K562 (cell line): ENCODE measurements around the gene CELSR3. TPM values are rescaled to one million over a fixed set of nuclear protein-coding genes. Genes with fewer than 3 reads are reported as not detected.

ENCODE experiments used
- ATAC-seq: fragments of 200-7000 bp; cut with Tn5 transposase; 3 replicates; pipeline ENCODE4 v1.9.1; 2020; ENCODE audit warnings: moderate library complexity
- BruUV-seq: library from RNA; stranded (reverse); fragments of 400-500 nt; replicated peaks from 2 replicates; lab custom pipeline; 2021; lab: Mats Ljungman, UMichigan
- CTCF ChIA-PET: fragments of 300-600 bp; formaldehyde crosslinking; extraction: SDS; loops from one replicate; lab custom pipeline; 2021; ENCODE audit warnings: low intra/inter-chr PET ratio; lab: Yijun Ruan, JAX
- POLR2A ChIA-PET: fragments of 300-600, 350-650 bp; sonication (Branson Sonifier 250); formaldehyde crosslinking; extraction: SDS; loops from one replicate; lab custom pipeline; 2021; ENCODE audit warnings: antibody characterized with exemption, inconsistent platforms; lab: Yijun Ruan, JAX
- DNase-seq, 4 experiments: peaks; one replicate each; pipeline versions ENCODE4 v3.0.0 to v3.0.0-alpha.2; 2011 to 2018; ENCODE audit warnings: low spot score in 3 of 4, mixed read lengths in 3 of 4; ENCODE audit errors: extremely low read depth in 1 of 4
- FAIRE-seq: peaks from 2 replicates; lab custom pipeline; 2011; peaks lifted over from hg19 to GRCh38; lab: Jason Lieb, UNC
- H2AFZ ChIP-seq: 2 replicates; pipeline ENCODE4 v1.6.0; 2011; ENCODE audit warnings: low read depth, low read length, control low read depth, inconsistent platforms
- H3K27ac ChIP-seq: fragments of 200-600 bp; 3 replicates; pipeline ENCODE4 v1.8.0; 2011; ENCODE audit warnings: low read depth, mild to moderate bottlenecking, control low read depth, inconsistent platforms, low read length, moderate library complexity, mixed read lengths; ENCODE audit errors: extremely low read depth
- H3K27me3 ChIP-seq, 2 experiments: fragments of 300-600 bp in 1 of 2; 2 replicates in 1 of 2; 3 replicates in 1 of 2; pipeline versions ENCODE4 v1.6.0 to v1.8.0; 2011; ENCODE audit warnings: inconsistent platforms in 2 of 2, low read length in 2 of 2, mild to moderate bottlenecking in 1 of 2, mixed read lengths in 1 of 2, moderate library complexity in 1 of 2; ENCODE audit not compliant: control insufficient read depth in 2 of 2, insufficient read depth in 2 of 2
- H3K36me3 ChIP-seq: fragments of 300-600 bp; 3 replicates; pipeline ENCODE4 v1.8.0; 2011; ENCODE audit warnings: mild to moderate bottlenecking, low read length, inconsistent platforms; ENCODE audit not compliant: control insufficient read depth, insufficient read depth
- H3K4me1 ChIP-seq, 2 experiments: fragments of 200-600 bp in 1 of 2; replicated peaks in 1 of 2; 2 replicates in 1 of 2; 3 replicates in 1 of 2; pipeline versions ENCODE4 v1.5.1 to v1.8.0; 2011; ENCODE audit warnings: inconsistent platforms in 2 of 2, low read length in 2 of 2, mild to moderate bottlenecking in 1 of 2, mixed read lengths in 1 of 2, moderate library complexity in 1 of 2; ENCODE audit not compliant: control insufficient read depth in 2 of 2, insufficient read depth in 2 of 2
- H3K4me2 ChIP-seq: 2 replicates; pipeline ENCODE4 v1.6.1; 2011; ENCODE audit warnings: low read length, control low read depth, inconsistent platforms, mixed read lengths; ENCODE audit not compliant: insufficient read depth
- H3K4me3 ChIP-seq: fragments of 200-600 bp; sonication (generic), shearing (Covaris generic); 2 replicates; pipeline ENCODE4 v1.5.1; 2016; ENCODE audit warnings: control low read depth, inconsistent platforms
- H3K79me2 ChIP-seq: fragments of 200-600 bp; 3 replicates; pipeline ENCODE4 v1.8.0; 2011; ENCODE audit warnings: low read length, inconsistent platforms; ENCODE audit not compliant: control insufficient read depth, insufficient read depth
- H3K9ac ChIP-seq, 2 experiments: 2 replicates each; pipeline versions ENCODE4 v1.6.0 to v1.6.1; 2011; ENCODE audit warnings: low read depth in 2 of 2, low read length in 2 of 2, control low read depth in 1 of 2, inconsistent platforms in 1 of 2, mild to moderate bottlenecking in 1 of 2, mixed read lengths in 1 of 2; ENCODE audit not compliant: insufficient read depth in 1 of 2
- H3K9me1 ChIP-seq: one replicate; pipeline ENCODE4 v1.6.0; 2011; ENCODE audit warnings: inconsistent platforms, mild to moderate bottlenecking, low read length, moderate library complexity; ENCODE audit not compliant: control insufficient read depth, insufficient read depth
- H3K9me3 ChIP-seq: replicated peaks from 2 replicates; pipeline ENCODE4 v1.5.1; 2011; ENCODE audit warnings: low read depth, low read length, inconsistent platforms; ENCODE audit not compliant: control insufficient read depth, insufficient read depth
- H4K20me1 ChIP-seq: replicated peaks from 2 replicates; pipeline ENCODE4 v1.6.1; 2011; ENCODE audit warnings: low read length, inconsistent platforms, mixed read lengths; ENCODE audit not compliant: control insufficient read depth, insufficient read depth
- CUX1 ChIP-seq: fragments of 200-800 bp; sonication (Bioruptor generic); IDR thresholded peaks from 2 replicates; pipeline ENCODE4 v1.6.1; 2016; ENCODE audit warnings: missing genetic modification characterization, missing compliant biosample characterization
- FOXP1 ChIP-seq: sonication (generic); formaldehyde crosslinking; IDR thresholded peaks from 2 replicates; pipeline ENCODE4 v1.8.0; 2022; ENCODE audit warnings: mild to moderate bottlenecking, missing genetic modification reagents
- HMG20A ChIP-seq: fragments of 450-650 bp; formaldehyde crosslinking; conservative IDR thresholded peaks from 2 replicates; pipeline ENCODE4 v1.4.0; 2020; ENCODE audit warnings: mild to moderate bottlenecking, mixed read lengths
- RBM14 ChIP-seq: fragments of 200-400 bp; formaldehyde crosslinking; IDR thresholded peaks from 2 replicates; pipeline ENCODE4 v1.6.1; 2018; ENCODE audit warnings: low read depth, mild to moderate bottlenecking, low read length, moderate library complexity, borderline replicate concordance; ENCODE audit not compliant: insufficient read depth
- SAFB ChIP-seq: fragments of 200-400 bp; formaldehyde crosslinking; IDR thresholded peaks from 2 replicates; pipeline ENCODE4 v1.6.1; 2017; ENCODE audit warnings: low read depth, low read length, borderline replicate concordance
- SP1 ChIP-seq: sonication (generic); formaldehyde crosslinking; IDR thresholded peaks from 2 replicates; pipeline ENCODE4 v1.8.1; 2022; ENCODE audit warnings: mild to moderate bottlenecking, missing genetic modification reagents
- ZC3H4 ChIP-seq: sonication (generic); formaldehyde crosslinking; IDR thresholded peaks from 2 replicates; pipeline ENCODE4 v1.9.0; 2021; ENCODE audit warnings: missing genetic modification reagents, borderline replicate concordance
- ZNF280B ChIP-seq: fragments of 250-450 bp; sonication (Bioruptor Pico); IDR thresholded peaks from 2 replicates; pipeline ENCODE4 v1.5.1; 2021; ENCODE audit warnings: mild to moderate bottlenecking
- ZNF436 ChIP-seq: fragments of 250-450, 450-650 bp; sonication (Bioruptor Pico); formaldehyde crosslinking; IDR thresholded peaks from 2 replicates; pipeline ENCODE4 v1.7.0; 2020; ENCODE audit warnings: mild to moderate bottlenecking
- ZNF583 ChIP-seq: fragments of 250-450 bp; sonication (Bioruptor Pico); IDR thresholded peaks from 2 replicates; pipeline ENCODE4 v1.4.0; 2020
- WGBS: fragments of 100-300 bp; shearing (Covaris generic); methylation state at CpG from one replicate; pipeline ENCODE4 v1.1.6; 2016; ENCODE audit warnings: low coverage, mixed read lengths; ENCODE audit not compliant: insufficient coverage; ENCODE audit errors: missing lambda C conversion rate; 5-methylcytosine and 5-hydroxymethylcytosine counted together
- in situ Hi-C: fragments of 300-500 bp; cut with MboI; formaldehyde crosslinking; loops from 4 replicates; pipeline ENCODE4 v1.15.0; 2018; ENCODE audit warnings: inconsistent platforms, mixed read lengths
- intact Hi-C: fragments of 100-400 bp; cut with micrococcal nuclease; formaldehyde crosslinking; loops from 2 replicates; pipeline ENCODE4 v1.14.2; 2022
- polyA plus RNA-seq, 8 experiments: library from polyadenylated mRNA; depleted of rRNA in 4 of 8; stranded (reverse) in 5 of 8; unstranded in 3 of 8; fragments of >200 nt; fragmentation: Nextera tagmentation in 2 of 8; fragmentation: Illumina TruSeq in 1 of 8; extraction: Ambion mirVana in 2 of 8; extraction: Trizol in 1 of 8; gene quantifications; 2 replicates each; pipeline versions ENCODE4 v1.2.1 to v1.2.3, GENCODE V29; 2011 to 2014; ENCODE audit warnings: inconsistent platforms in 1 of 8, missing spikeins in 1 of 8
- total RNA-seq, 7 experiments: library from RNA; depleted of rRNA in 6 of 7; stranded (reverse); fragments of >200 nt in 6 of 7; fragmentation: Illumina TruSeq in 2 of 7; extraction: Trizol in 2 of 7; gene quantifications; 2 replicates each; pipeline versions ENCODE4 v1.2.1 to v1.2.3, GENCODE V29; 2011 to 2021; ENCODE audit warnings: low replicate concordance in 1 of 7

Gene CELSR3
- total and polyA plus RNA-seq, 9 of the 15 experiments (the other 6 are each of a cell fraction or from before 2014, with no cell fraction given): 0.10 to 2.7 (median 0.76) TPM

- ATAC-seq (no peak), DNase-seq (no peak), FAIRE-seq (no peak)
- Histone ChIP-seq H3K4me2 (peak overlapping the region; percentile 50; the same call in 1 of the 2 replicates), H3K4me1 (peaks cover 2 to 36% of the 10 kb centered on the region in 2 experiments; a peak in 4 of 5 replicates), H4K20me1 (no peaks in the 10 kb centered on the region), H2AFZ (0 out of 2 replicates have a peak overlapping the region, but pooled peaks have one; percentile 38), H3K27me3 (no peaks in the 10 kb centered on the region; a peak in 1 of 5 replicates), H3K27ac (peak overlapping the region; percentile 91; the same call in 1 of the 3 replicates), H3K4me3 (no peak overlapping the region), H3K9me3 (no peaks in the 10 kb centered on the region), H3K36me3 (peaks cover 2% of the 10 kb centered on the region; the same call in 1 of the 3 replicates), H3K9ac (peak overlapping the region in 1 of 2 experiments; percentile 6; a peak in 1 of 4 replicates), H3K79me2 (no peaks in the 10 kb centered on the region), H3K9me1 (no peaks in the 10 kb centered on the region)
- ChIA-PET POLR2A (interaction anchor here (0.7 to 1.0 kb wide), 2 partner anchors 15 to 397 kb away, joined by 3 read pairs; no protein-coding TSS in a partner anchor), CTCF (no interaction called here)
- in situ Hi-C loops: no loop called here
- intact Hi-C loops: no loop called here
- no TSS peak for BruUV-seq
- WGBS: 45% methylated on average over 6 of the region's 11 CpGs
- no peak for TF ChIP-seq SP1 (CRISPR knock-in tag)
- no peak for TF ChIP-seq ZNF280B (CRISPR knock-in tag)
- no peak for TF ChIP-seq SAFB
- TF ChIP-seq ZC3H4 (CRISPR knock-in tag): no peak
- no peak for TF ChIP-seq CUX1 (CRISPR knock-in tag)
- TF ChIP-seq ZNF583 (CRISPR knock-in tag): no peak
- no peak for TF ChIP-seq ZNF436 (CRISPR knock-in tag)
- TF ChIP-seq FOXP1: no peak
- no peak for TF ChIP-seq RBM14
- no peak for TF ChIP-seq HMG20A (CRISPR knock-in tag)
These were observed 1.6 kb upstream of the CELSR3 start for GRCh38 chr3:48664313-48664644.
